Measurements from ENCODE around the gene HAGHL. TPM values are rescaled to one million over a fixed set of nuclear protein-coding genes. Genes with fewer than 3 reads are reported as not detected.
A peak's percentile ranks its signal among the peaks of the same experiment; 100 is the strongest.
"Not testable (repeated sequence)": the region's sequence is repeated elsewhere in the genome, so short reads cannot be mapped to it uniquely, and the experiment has no call there.

The HAGHL gene
- total and polyA plus RNA-seq, 5 donors: 7.5 to 21.0 (median 12.1) TPM

DNA sequence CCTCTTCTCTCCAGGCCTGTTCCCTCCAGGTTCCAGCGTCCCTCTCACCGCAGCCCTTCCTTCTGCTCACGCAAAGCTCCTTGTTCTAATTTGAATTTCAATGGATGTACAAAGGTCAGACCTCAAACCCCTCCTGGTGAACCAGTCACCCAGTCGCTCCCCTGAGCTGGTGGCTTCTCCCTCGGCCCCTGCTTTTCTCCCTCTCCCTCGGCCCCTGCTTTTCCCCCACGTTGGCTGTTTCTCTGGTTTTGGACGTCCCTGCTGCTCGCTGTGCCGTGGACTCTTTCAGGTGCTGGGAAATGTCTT, 25.1 kb downstream of the HAGHL start:
- no peaks in the 10 kb centered on the region for H3K4me1 ChIP-seq (ENCODE audit: control insufficient read depth, insufficient read depth, low read length)
- ATAC-seq: no peak
- no peak overlapping the region for H3K4me3 ChIP-seq (ENCODE audit: low read length)
- no peaks in the 10 kb centered on the region for H3K27me3 ChIP-seq (ENCODE audit: control insufficient read depth, insufficient read depth)
- intact Hi-C loops (cut with DNase I): no loop called here
- H3K27ac ChIP-seq (ENCODE audit: low read length): no peak overlapping the region
- 35% methylated on average over 10 of the region's 10 CpGs for WGBS
- DNase-seq: no peak
- no peaks in the 10 kb centered on the region for H3K9me3 ChIP-seq (ENCODE audit: control insufficient read depth, low read length)

DNA sequence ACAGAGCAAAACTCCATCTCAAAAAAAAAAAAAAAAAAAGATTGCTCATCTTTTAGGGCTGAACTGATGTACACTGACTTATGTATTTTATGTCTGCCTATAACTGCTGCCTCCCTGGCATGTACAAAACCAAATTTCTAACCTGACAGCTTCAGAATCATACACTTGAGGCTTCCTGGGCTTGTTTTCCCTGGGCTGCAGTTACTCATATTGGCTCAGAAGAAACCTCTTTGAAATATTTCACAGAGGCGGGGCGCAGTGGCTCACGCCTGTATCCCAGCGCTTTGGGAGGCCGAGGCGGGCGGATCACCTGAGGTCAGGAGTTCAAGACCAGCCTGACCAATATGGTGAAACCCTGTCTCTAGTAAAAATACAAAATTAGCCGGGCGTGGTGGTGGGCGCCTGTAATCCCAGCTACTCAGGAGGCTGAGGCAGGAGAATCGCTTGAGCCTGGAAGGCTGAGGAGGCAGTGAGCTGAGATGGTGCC, 27.3 kb downstream of the HAGHL start:
- ATAC-seq: not testable (repeated sequence)

DNA sequence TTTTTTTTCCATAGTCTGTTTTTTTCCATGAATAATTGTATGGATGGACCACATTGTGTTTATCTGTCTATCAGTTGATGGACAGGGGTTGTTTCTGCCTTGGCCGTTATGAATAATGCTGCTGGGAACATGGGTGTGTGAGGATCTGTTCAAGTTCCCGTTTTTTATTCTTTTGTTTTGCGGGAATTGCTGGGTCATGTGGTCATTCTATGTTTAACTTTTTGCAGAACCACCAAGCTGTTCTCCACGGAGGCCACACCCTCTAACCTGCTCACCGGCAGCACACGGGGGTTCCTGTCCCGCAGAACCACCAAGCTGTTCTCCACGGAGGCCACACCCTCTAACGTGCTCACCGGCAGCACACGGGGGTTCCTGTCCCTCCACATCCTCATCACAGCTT, 27.8 kb downstream of the HAGHL start:
- H3K27me3 ChIP-seq (ENCODE audit: control insufficient read depth, insufficient read depth): no peaks in the 10 kb centered on the region
- no peak overlapping the region for H3K27ac ChIP-seq (ENCODE audit: low read length)
- WGBS: 62% methylated on average over 11 of the region's 11 CpGs
- no peaks in the 10 kb centered on the region for H3K9me3 ChIP-seq (ENCODE audit: control insufficient read depth, low read length)
- intact Hi-C loops (cut with DNase I): no loop called here
- DNase-seq: peak in 1 of 3 donors; percentile 24
- no peak for ATAC-seq
- no peaks in the 10 kb centered on the region for H3K4me1 ChIP-seq (ENCODE audit: control insufficient read depth, insufficient read depth, low read length)
- H3K4me3 ChIP-seq (ENCODE audit: low read length): no peak overlapping the region

More for the DNA sequence above, 27.3 kb downstream of the HAGHL start:
- H3K27me3 ChIP-seq (ENCODE audit: control insufficient read depth, insufficient read depth); H3K4me1 ChIP-seq (ENCODE audit: control insufficient read depth, insufficient read depth, low read length); H3K27ac ChIP-seq (ENCODE audit: low read length); H3K4me3 ChIP-seq (ENCODE audit: low read length); intact Hi-C loops (cut with DNase I); H3K9me3 ChIP-seq (ENCODE audit: control insufficient read depth, low read length); DNase-seq: not testable (repeated sequence)
- WGBS: 88% methylated on average over 11 of the region's 11 CpGs

DNA sequence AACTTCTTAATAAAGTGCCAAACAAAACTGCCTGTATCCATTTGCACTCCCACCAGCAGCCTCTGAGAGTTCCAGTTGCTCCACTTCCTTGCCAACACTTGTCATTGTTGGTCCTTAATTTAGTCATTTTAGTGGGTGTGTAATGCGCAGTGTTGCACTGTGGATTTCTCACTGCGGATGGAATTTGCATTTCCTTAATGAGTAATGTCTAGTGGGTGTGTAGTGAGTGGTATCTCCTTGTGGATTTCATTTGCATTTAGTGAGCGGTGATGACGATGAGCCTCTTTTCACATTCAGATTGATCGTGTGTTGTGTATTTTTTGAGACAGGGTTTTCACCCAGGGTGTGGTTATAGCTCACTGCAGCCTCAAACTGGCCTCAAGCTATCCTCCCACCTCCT, 29.5 kb downstream of the HAGHL start:
- ATAC-seq (no peak), DNase-seq (no peak)
- Histone ChIP-seq H3K27ac (ENCODE audit: low read length) (no peak overlapping the region), H3K9me3 (ENCODE audit: control insufficient read depth, low read length) (no peaks in the 10 kb centered on the region), H3K4me3 (ENCODE audit: low read length) (no peak overlapping the region), H3K4me1 (ENCODE audit: control insufficient read depth, insufficient read depth, low read length) (no peaks in the 10 kb centered on the region), H3K27me3 (ENCODE audit: control insufficient read depth, insufficient read depth) (no peaks in the 10 kb centered on the region)
- WGBS: 94% methylated on average over 5 of the region's 5 CpGs
- intact Hi-C loops (cut with DNase I): no loop called here

DNA sequence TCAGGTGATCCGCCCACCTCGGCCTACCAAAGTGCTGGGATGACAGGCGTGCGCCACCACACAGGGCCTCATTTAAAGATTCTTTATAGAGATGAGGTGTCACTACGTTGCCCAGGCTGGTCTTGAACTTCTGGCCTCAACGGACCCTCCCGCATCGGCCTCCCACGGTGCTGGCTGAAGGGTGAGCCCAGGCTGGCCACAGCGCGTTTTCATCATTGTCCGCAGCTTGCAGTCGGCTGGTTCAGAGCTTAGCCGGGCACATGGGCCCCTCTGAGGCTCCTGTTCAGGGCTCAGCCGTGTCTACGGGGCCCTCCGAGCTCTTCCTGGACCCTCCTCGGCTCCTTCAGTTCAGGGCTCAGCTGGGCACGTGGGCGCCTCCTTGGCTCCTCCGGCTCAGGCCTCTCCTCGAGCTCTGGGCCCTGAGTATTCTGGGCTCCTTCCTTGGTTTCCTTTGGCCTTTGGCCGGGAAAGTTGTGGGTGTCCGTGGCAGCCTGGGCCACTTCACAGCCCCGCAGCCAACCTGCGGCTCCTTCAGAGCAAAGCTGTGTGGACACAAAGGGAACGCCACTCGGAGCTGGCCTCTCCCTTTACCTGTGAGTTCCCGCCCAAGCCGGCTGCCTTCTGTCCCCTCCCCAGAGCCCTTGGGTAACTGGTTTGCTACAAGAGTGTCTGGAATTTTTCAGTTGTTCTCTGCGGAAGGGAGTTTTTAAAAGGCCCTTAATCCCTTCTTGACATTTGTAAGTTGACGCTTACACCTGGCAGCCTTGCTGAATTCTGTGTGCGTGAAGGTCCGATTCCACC, 32.4 kb downstream of the HAGHL start:
- intact Hi-C loops (cut with DNase I): no loop called here
- 84% methylated on average over 34 of the region's 34 CpGs for WGBS
- Histone ChIP-seq H3K27ac (ENCODE audit: low read length) (no peak overlapping the region), H3K27me3 (ENCODE audit: control insufficient read depth, insufficient read depth) (no peaks in the 10 kb centered on the region), H3K4me1 (ENCODE audit: control insufficient read depth, insufficient read depth, low read length) (no peaks in the 10 kb centered on the region), H3K4me3 (ENCODE audit: low read length) (no peak overlapping the region), H3K9me3 (ENCODE audit: control insufficient read depth, low read length) (no peaks in the 10 kb centered on the region)
- ATAC-seq (no peak), DNase-seq (peak in 1 of 3 donors; percentile 29)

DNA sequence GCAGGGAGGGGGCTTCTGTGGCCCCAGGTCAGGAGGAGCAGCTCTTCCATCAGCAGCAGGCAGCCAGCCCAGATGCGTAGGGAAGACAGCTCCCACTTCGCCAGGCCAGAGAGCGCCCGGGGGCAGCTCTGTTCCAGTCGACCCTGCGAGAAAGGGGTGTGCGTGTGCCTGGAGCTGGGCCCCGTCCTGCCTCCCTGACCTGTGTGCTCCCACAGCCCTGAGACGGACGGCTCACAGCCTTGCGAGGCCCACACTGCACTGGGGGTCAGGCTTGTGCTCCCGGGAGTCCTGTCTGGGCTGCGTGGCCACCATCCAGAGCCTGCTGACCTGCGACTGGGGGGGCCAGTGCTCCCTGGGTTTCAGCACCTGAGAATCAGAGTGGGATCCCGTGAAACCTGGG, 33.2 kb downstream of the HAGHL start:
- WGBS: 67% methylated on average over 15 of the region's 15 CpGs
- no peak overlapping the region for H3K27ac ChIP-seq (ENCODE audit: low read length)
- H3K4me3 ChIP-seq (ENCODE audit: low read length): no peak overlapping the region
- H3K27me3 ChIP-seq (ENCODE audit: control insufficient read depth, insufficient read depth): no peaks in the 10 kb centered on the region
- intact Hi-C loops (cut with DNase I): no loop called here
- no peaks in the 10 kb centered on the region for H3K4me1 ChIP-seq (ENCODE audit: control insufficient read depth, insufficient read depth, low read length)
- DNase-seq (peak in 2 of 3 donors; percentile 40 to 46), ATAC-seq (peak in 1 of 2 donors; percentile 10)
- no peaks in the 10 kb centered on the region for H3K9me3 ChIP-seq (ENCODE audit: control insufficient read depth, low read length)

DNA sequence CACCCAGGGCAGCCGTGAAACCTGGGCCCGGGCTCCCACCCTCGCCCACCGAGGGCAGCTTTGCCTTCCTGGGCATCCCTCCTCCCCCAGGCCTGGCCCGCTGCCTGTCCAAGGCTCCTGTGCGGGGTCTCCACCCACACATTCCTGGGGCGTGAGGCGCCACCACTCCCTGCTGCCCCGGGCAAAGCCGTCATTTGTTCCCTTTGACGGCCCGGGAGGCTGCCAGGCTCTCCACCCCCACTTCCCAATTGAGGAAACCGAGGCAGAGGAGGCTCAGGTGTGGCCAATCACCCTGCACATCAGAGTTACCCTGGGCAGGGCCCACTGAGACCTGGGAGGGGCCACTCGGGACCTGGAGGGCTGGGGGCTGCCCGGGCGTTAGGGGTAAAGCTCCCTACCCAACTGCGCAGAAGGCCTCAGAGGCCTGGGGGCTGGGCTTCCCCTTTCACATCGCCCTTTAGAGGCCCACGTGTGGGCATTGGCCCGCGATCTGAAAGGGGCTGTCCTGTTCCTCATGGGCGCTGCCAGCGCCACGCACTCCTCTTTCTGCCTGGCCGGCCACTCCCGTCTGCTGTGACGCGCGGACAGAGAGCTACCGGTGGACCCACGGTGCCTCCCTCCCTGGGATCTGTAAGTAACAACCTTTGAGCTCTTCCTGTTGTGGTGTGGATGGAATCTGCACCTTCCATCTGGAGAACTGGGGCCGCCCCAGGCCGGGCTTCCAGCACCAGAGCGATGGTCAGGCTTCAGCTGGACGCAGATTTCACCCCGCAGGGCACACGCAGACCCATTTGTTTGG, 33.8 kb downstream of the HAGHL start, which contains the start of gene MSLN:
MSLN (plus strand) TSS at position 190 of the 799 bp plus-strand sequence. CDS start 1,947 bp downstream, outside the sequence.
- peak in 2 of 3 donors; percentile 41 to 50 for DNase-seq
- Histone ChIP-seq H3K4me1 (ENCODE audit: control insufficient read depth, insufficient read depth, low read length) (no peaks in the 10 kb centered on the region), H3K4me3 (ENCODE audit: low read length) (no peak within 1 kb of the TSS), H3K27me3 (ENCODE audit: control insufficient read depth, insufficient read depth) (no peaks in the 10 kb centered on the region), H3K27ac (ENCODE audit: low read length) (no peak within 1 kb of the TSS), H3K9me3 (ENCODE audit: control insufficient read depth, low read length) (no peaks in the 10 kb centered on the region)
- intact Hi-C loops (cut with DNase I): no loop called here
- peak; percentile 18 to 27 for ATAC-seq
- WGBS: 71% methylated on average over 37 of the region's 37 CpGs

DNA sequence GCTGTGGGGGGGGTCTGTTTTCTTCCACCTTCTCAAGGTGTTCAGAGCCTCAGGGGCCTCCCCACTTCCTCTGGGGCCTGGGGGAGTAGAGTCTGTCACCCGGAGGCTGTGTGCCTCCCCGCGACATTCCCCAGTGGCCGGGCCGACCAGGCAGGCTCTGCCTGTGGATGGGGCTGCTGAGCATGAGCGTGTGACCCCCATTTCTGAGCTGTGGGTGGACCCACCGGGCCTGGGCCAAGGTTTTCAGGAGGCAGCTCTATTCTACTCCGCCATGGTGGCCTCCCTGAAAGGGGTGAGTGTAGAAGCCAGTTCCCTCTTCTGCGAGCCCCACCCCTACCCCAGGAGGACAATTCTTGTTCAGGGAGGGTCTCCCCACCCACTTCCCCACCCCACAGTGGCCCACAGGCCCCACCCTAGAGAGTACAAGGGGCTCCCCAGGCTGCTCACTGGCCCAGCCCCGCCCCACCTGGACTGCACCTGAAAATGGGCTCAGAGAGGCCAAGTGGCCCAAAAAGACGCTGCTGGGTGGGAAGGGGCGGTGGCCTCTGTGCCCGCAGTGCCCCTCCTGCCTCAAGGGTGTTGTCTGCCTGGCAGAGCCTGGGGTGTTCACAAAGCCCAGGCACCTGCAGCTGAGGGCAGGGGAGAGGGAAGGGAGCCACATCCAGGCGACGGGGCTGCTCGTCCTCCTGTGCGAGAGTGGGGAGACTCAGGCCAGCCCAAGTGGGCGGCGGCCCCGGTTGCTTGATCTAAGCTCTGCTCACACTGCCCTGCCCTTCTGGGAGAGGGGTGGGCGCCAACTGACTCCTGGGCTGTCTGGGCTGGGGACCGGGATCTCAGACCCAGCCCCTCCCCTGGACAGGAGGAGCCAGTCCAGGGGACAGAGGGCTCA, 35.0 kb downstream of the HAGHL start:
- DNase-seq: peak in 1 of 3 donors; percentile 58
- no peak overlapping the region for H3K4me3 ChIP-seq (ENCODE audit: low read length)
- H3K4me1 ChIP-seq (ENCODE audit: control insufficient read depth, insufficient read depth, low read length): no peaks in the 10 kb centered on the region
- no peaks in the 10 kb centered on the region for H3K27me3 ChIP-seq (ENCODE audit: control insufficient read depth, insufficient read depth)
- no peaks in the 10 kb centered on the region for H3K9me3 ChIP-seq (ENCODE audit: control insufficient read depth, low read length)
- 64% methylated on average over 22 of the region's 22 CpGs for WGBS
- intact Hi-C loops (cut with DNase I): no loop called here
- no peak overlapping the region for H3K27ac ChIP-seq (ENCODE audit: low read length)
- no peak for ATAC-seq

DNA sequence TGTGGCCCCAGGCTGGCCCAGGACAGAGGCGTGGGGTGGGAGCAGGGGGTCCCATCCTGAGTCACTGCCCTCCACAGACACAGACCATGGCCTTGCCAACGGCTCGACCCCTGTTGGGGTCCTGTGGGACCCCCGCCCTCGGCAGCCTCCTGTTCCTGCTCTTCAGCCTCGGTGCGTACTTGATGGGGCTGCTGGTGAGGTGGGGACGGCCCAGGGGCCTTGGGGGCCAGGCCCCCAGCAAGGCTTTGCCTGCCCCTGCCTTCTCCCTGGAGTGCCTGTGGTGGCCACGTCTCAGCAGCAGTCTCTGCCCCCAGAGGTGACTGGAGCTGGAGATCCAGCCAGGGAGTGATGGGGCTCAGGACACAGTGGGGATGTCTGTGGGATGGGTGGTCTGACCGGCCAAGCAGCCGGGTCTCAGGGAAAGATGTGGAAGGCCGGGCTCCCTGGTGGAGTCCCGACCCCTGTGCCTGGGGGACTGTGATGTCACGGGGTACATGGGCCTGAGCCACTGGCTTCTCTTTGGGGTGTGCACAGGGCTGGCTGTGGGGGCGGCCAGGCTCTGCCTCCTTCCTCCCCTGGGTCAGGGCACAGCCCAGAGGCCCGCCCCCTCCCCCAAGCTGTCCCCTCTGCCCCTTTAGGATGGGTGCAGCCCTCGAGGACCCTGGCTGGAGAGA, 35.8 kb downstream of the HAGHL start:
- Histone ChIP-seq H3K9me3 (ENCODE audit: control insufficient read depth, low read length) (no peaks in the 10 kb centered on the region), H3K4me1 (ENCODE audit: control insufficient read depth, insufficient read depth, low read length) (no peaks in the 10 kb centered on the region), H3K27ac (ENCODE audit: low read length) (no peak overlapping the region), H3K27me3 (ENCODE audit: control insufficient read depth, insufficient read depth) (no peaks in the 10 kb centered on the region), H3K4me3 (ENCODE audit: low read length) (no peak overlapping the region)
- WGBS: 70% methylated on average over 17 of the region's 17 CpGs
- ATAC-seq: no peak
- DNase-seq: peak in 1 of 3 donors; percentile 41
- intact Hi-C loops (cut with DNase I): no loop called here

All from right cardiac atrium (tissue), 5 donors.